H1 (cell line): ENCODE data around the gene ASIC5. TPM values are rescaled to one million over a fixed set of nuclear protein-coding genes. Genes with fewer than 3 reads are reported as not detected.

ENCODE experiments used
- RXRA ChIP-seq: IDR thresholded peaks from 2 replicates; pipeline ENCODE4 v1.6.1; 2011; ENCODE audit warnings: low read depth, mild to moderate bottlenecking, low read length, moderate library complexity; ENCODE audit not compliant: insufficient read depth
- SAP30 ChIP-seq: fragments of 300-600 bp; sonication (generic); IDR thresholded peaks from 2 replicates; pipeline ENCODE4 v1.7.1; 2012; ENCODE audit warnings: low read length, moderate library complexity, mild to moderate bottlenecking, inconsistent platforms; ENCODE audit not compliant: insufficient read depth, insufficient replicate concordance
- SP1 ChIP-seq: IDR thresholded peaks from 2 replicates; pipeline ENCODE4 v1.6.1; 2011; ENCODE audit warnings: low read depth, low read length
- polyA plus RNA-seq, 7 experiments: library from polyadenylated mRNA; depleted of rRNA in 3 of 7; stranded (reverse) in 5 of 7; unstranded in 2 of 7; fragments of >200 nt in 5 of 7; fragments of 200-250 nt in 2 of 7; gene quantifications; 1 replicate in 5 of 7; 2 replicates in 1 of 7; 4 replicates in 1 of 7; pipeline versions ENCODE4 v1.2.1 to v1.2.3, GENCODE V29; 2011 to 2013; ENCODE audit warnings: missing spikeins in 2 of 7, mixed read lengths in 2 of 7
- total RNA-seq: library from RNA; stranded (reverse); fragmentation: NEBNext Ultra II Directional; extraction: Animal tissue kit (Norgen Biotek cat#: 25700); gene quantifications from 2 replicates; pipeline ENCODE4 v1.2.1, GENCODE V29; 2021
- TF ChIP-seq, protein P1 (sequence below): fragments of 300-600 bp; sonication (generic); IDR thresholded peaks from 2 replicates; pipeline ENCODE4 v1.7.1; 2012; ENCODE audit warnings: low read length, moderate library complexity, mild to moderate bottlenecking, inconsistent platforms; ENCODE audit not compliant: insufficient replicate concordance

Gene ASIC5
- total and polyA plus RNA-seq, 2 of the 8 experiments (the other 6 are each of a cell fraction or from before 2014, with no cell fraction given) = not detected

DNA sequence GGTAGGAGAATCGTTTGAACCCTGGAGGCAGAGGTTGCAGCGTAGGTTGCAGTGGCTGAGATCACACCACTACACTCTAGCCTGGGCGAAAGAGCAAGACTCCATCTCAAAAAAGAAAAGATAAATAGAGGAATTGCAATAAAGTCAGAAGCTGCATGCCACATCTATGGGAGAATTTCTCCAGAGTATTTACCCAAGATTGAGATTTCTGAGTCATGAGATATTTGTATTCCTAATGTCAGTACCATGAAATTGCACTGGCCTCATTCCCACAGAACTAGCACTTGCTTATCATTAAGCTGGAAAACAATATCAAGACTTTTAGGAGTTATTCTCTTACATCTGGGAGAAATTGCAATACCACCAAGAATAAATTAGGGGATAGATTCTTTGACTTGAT is 37.4 kb downstream of the ASIC5 start (continued):
- TF ChIP-seq, protein P1, sequence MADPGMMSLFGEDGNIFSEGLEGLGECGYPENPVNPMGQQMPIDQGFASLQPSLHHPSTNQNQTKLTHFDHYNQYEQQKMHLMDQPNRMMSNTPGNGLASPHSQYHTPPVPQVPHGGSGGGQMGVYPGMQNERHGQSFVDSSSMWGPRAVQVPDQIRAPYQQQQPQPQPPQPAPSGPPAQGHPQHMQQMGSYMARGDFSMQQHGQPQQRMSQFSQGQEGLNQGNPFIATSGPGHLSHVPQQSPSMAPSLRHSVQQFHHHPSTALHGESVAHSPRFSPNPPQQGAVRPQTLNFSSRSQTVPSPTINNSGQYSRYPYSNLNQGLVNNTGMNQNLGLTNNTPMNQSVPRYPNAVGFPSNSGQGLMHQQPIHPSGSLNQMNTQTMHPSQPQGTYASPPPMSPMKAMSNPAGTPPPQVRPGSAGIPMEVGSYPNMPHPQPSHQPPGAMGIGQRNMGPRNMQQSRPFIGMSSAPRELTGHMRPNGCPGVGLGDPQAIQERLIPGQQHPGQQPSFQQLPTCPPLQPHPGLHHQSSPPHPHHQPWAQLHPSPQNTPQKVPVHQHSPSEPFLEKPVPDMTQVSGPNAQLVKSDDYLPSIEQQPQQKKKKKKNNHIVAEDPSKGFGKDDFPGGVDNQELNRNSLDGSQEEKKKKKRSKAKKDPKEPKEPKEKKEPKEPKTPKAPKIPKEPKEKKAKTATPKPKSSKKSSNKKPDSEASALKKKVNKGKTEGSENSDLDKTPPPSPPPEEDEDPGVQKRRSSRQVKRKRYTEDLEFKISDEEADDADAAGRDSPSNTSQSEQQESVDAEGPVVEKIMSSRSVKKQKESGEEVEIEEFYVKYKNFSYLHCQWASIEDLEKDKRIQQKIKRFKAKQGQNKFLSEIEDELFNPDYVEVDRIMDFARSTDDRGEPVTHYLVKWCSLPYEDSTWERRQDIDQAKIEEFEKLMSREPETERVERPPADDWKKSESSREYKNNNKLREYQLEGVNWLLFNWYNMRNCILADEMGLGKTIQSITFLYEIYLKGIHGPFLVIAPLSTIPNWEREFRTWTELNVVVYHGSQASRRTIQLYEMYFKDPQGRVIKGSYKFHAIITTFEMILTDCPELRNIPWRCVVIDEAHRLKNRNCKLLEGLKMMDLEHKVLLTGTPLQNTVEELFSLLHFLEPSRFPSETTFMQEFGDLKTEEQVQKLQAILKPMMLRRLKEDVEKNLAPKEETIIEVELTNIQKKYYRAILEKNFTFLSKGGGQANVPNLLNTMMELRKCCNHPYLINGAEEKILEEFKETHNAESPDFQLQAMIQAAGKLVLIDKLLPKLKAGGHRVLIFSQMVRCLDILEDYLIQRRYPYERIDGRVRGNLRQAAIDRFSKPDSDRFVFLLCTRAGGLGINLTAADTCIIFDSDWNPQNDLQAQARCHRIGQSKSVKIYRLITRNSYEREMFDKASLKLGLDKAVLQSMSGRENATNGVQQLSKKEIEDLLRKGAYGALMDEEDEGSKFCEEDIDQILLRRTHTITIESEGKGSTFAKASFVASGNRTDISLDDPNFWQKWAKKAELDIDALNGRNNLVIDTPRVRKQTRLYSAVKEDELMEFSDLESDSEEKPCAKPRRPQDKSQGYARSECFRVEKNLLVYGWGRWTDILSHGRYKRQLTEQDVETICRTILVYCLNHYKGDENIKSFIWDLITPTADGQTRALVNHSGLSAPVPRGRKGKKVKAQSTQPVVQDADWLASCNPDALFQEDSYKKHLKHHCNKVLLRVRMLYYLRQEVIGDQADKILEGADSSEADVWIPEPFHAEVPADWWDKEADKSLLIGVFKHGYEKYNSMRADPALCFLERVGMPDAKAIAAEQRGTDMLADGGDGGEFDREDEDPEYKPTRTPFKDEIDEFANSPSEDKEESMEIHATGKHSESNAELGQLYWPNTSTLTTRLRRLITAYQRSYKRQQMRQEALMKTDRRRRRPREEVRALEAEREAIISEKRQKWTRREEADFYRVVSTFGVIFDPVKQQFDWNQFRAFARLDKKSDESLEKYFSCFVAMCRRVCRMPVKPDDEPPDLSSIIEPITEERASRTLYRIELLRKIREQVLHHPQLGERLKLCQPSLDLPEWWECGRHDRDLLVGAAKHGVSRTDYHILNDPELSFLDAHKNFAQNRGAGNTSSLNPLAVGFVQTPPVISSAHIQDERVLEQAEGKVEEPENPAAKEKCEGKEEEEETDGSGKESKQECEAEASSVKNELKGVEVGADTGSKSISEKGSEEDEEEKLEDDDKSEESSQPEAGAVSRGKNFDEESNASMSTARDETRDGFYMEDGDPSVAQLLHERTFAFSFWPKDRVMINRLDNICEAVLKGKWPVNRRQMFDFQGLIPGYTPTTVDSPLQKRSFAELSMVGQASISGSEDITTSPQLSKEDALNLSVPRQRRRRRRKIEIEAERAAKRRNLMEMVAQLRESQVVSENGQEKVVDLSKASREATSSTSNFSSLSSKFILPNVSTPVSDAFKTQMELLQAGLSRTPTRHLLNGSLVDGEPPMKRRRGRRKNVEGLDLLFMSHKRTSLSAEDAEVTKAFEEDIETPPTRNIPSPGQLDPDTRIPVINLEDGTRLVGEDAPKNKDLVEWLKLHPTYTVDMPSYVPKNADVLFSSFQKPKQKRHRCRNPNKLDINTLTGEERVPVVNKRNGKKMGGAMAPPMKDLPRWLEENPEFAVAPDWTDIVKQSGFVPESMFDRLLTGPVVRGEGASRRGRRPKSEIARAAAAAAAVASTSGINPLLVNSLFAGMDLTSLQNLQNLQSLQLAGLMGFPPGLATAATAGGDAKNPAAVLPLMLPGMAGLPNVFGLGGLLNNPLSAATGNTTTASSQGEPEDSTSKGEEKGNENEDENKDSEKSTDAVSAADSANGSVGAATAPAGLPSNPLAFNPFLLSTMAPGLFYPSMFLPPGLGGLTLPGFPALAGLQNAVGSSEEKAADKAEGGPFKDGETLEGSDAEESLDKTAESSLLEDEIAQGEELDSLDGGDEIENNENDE = no peak
- TF ChIP-seq RXRA = no peak
- no peak for TF ChIP-seq SAP30
- TF ChIP-seq SP1 = no peak
